RWPE2 (cell line): ENCODE data around the gene ACOX2.

Experiments
- ATAC-seq: fragments of 200-7000 bp; cut with Tn5 transposase; 3 replicates; pipeline ENCODE4 v1.9.1; 2021; ENCODE audit warnings: low read depth
- DNase-seq: peaks from one replicate; pipeline ENCODE4 v3.0.0-alpha.2; 2020; ENCODE audit warnings: low spot score
- H3K27ac ChIP-seq: fragments of 450-650 bp; 2 replicates; pipeline ENCODE4 v1.5.1; 2017; ENCODE audit warnings: mild to moderate bottlenecking; ENCODE audit not compliant: poor library complexity, severe bottlenecking
- H3K27me3 ChIP-seq: fragments of 250-450 bp; sonication (Bioruptor Pico); 2 replicates; pipeline ENCODE4 v1.5.1; 2021; ENCODE audit warnings: mild to moderate bottlenecking, moderate library complexity; ENCODE audit not compliant: insufficient read depth, poor library complexity, severe bottlenecking
- H3K36me3 ChIP-seq: fragments of 250-450 bp; sonication (Bioruptor Pico); 2 replicates; pipeline ENCODE4 v1.5.1; 2020; ENCODE audit warnings: low read depth, mild to moderate bottlenecking, moderate library complexity
- H3K4me1 ChIP-seq: fragments of 250-450 bp; sonication (Bioruptor Pico); 2 replicates; pipeline ENCODE4 v1.5.1; 2021; ENCODE audit warnings: mild to moderate bottlenecking, moderate library complexity; ENCODE audit not compliant: insufficient read depth, poor library complexity, severe bottlenecking
- H3K4me3 ChIP-seq: fragments of 250-450 bp; sonication (Bioruptor Pico); 2 replicates; pipeline ENCODE4 v1.5.1; 2021; ENCODE audit warnings: mild to moderate bottlenecking, moderate library complexity; ENCODE audit not compliant: severe bottlenecking
- H3K9me3 ChIP-seq: fragments of 250-450 bp; sonication (Bioruptor Pico); 2 replicates; pipeline ENCODE4 v1.5.1; 2021; ENCODE audit warnings: mild to moderate bottlenecking, moderate library complexity; ENCODE audit not compliant: severe bottlenecking
- TF ChIP-seq, protein P1 (sequence below): fragments of 450-650 bp; IDR thresholded peaks from one replicate; pipeline ENCODE4 v1.5.1; 2017; ENCODE audit warnings: mild to moderate bottlenecking, moderate library complexity; ENCODE audit not compliant: poor library complexity, severe bottlenecking

The ACOX2 gene

DNA sequence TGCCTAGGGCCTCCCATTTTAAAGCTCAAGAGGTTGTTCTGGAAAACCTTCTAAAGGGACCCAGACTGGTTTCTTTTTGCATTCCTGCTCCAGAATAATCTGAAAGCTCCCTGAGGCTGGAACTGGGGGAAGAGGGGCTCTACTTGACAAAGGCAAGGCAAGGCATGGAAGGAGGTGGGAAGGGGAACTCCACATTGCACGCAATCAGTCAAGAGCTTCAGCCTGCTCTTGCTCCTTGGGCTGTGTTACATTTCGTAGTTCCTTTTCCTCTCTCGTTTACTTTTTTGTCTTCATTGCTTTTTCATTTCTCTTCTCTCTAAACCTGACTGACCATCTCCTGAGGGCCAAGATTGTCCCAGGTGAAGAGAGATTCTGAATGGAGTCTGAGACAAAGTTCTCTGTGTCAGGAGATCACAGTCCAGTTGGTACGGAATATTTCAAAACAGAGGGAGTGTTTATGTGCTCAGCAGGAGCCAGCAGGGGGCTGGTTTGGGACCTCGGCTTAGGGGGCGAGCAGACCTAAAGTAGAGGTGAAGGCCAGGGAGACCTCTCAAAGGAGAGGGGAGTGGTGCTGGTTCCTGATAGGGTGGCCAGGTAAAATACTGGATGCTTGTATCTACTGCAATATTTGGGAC, 51.1 kb downstream of the ACOX2 start:
- Histone ChIP-seq H3K36me3 (no peaks in the 10 kb centered on the region), H3K27ac (no peak overlapping the region)
- ATAC-seq = no peak

DNA sequence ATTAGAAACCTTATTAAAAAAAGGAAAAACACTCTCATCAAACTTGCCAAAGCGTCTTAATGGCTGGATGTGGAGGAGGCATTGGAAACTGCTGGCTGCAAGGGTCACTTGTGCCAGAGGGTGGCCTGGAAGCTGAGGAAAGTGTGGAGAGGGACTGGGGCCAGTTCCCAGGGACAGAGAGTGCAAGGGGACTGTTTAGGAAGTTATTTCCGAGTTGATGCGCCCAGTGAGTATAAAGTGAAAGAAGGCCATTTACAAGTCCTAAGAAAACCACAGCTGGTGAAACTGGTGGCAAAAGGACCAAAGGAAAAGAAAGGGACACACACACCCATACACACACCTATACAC, 52.3 kb downstream of the ACOX2 start:
- DNase-seq = no peak
- H3K36me3 ChIP-seq = no peaks in the 10 kb centered on the region
- H3K9me3 ChIP-seq = no peaks in the 10 kb centered on the region
- no peak for ATAC-seq
- H3K4me3 ChIP-seq = no peak overlapping the region
- TF ChIP-seq, protein P1, sequence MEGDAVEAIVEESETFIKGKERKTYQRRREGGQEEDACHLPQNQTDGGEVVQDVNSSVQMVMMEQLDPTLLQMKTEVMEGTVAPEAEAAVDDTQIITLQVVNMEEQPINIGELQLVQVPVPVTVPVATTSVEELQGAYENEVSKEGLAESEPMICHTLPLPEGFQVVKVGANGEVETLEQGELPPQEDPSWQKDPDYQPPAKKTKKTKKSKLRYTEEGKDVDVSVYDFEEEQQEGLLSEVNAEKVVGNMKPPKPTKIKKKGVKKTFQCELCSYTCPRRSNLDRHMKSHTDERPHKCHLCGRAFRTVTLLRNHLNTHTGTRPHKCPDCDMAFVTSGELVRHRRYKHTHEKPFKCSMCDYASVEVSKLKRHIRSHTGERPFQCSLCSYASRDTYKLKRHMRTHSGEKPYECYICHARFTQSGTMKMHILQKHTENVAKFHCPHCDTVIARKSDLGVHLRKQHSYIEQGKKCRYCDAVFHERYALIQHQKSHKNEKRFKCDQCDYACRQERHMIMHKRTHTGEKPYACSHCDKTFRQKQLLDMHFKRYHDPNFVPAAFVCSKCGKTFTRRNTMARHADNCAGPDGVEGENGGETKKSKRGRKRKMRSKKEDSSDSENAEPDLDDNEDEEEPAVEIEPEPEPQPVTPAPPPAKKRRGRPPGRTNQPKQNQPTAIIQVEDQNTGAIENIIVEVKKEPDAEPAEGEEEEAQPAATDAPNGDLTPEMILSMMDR = no peak
- H3K27me3 ChIP-seq = no peaks in the 10 kb centered on the region
- H3K27ac ChIP-seq = no peak overlapping the region
- H3K4me1 ChIP-seq = peaks cover 5% of the 10 kb centered on the region

More for the DNA sequence above, 51.1 kb downstream of the ACOX2 start:
- peaks cover 5% of the 10 kb centered on the region for H3K4me1 ChIP-seq
- no peaks in the 10 kb centered on the region for H3K9me3 ChIP-seq
- H3K4me3 ChIP-seq = no peak overlapping the region
- TF ChIP-seq, protein P1 = no peak
- H3K27me3 ChIP-seq = no peaks in the 10 kb centered on the region
- no peak for DNase-seq

DNA sequence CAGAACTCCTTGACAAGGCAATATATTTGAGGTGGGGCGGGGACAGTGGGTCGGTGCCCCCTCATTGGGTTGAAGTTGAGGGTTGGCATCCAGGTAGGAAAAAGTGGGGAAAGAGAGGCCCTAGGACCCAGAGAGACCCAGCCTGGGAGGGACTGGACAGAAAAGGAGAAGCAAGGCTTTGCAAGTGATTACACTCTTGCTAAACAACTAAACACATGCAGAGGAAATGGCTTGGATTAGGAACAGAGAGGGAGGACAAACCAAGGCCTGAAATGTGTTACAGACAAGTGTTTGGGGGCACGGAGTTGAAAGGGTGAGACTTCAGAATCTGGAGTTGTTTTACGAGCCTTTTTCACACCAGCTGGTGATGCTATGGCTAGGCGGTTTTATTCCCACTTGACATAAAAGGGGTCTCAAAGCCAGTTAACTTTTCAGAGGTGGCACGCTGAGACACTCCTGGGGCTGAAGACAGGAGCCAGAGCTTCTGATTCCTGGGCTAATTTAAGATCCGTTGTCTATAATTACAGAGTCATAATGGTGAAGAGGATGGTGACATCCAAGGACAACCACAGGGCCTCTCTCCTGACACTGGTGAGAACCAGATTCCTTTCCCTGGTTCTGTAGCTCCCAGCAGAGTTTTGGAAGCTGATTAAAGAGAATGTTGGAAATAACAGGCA, 52.8 kb downstream of the ACOX2 start:
- H3K9me3 ChIP-seq = no peaks in the 10 kb centered on the region
- peaks cover 5% of the 10 kb centered on the region for H3K4me1 ChIP-seq
- H3K27me3 ChIP-seq = no peaks in the 10 kb centered on the region
- no peak for DNase-seq
- H3K27ac ChIP-seq = no peak overlapping the region
- TF ChIP-seq, protein P1 = no peak
- no peaks in the 10 kb centered on the region for H3K36me3 ChIP-seq
- no peak overlapping the region for H3K4me3 ChIP-seq
- ATAC-seq = no peak

DNA sequence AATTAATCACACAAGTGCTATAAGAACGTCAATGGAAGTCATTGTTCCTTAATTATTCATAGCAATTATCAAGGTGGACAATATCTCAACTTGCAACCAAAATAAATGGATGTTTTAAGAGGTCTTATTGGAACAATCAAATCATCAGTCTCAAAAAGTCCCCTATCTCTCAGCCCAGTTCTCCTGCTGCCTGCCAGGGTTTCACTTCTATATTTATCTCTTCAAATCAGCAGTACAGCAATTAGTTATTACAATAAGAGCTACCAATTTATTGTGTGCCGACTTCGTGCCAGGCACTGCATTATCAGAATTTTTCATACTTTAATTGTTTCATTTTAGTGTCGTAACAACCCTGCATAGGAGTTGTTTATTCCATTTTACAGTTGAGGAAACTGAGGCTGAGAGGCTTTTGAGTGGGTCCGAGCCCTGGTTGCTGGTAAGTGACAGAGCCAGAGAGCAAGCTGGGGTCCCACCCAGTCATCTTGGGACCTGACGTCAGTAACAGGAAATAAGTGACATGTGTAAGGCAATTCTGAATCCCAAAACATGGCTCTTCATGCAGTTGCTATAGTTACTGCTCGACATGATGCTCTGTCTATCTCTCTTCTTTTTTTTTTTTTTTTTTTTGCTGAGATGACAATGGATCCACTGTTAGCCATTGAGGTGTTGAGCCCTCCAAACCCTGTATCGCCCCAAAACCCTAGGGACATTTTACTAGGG, 53.9 kb downstream of the ACOX2 start:
- ATAC-seq = no peak
- Histone ChIP-seq H3K4me3 (no peak overlapping the region), H3K27ac (no peak overlapping the region), H3K36me3 (no peaks in the 10 kb centered on the region), H3K27me3 (no peaks in the 10 kb centered on the region), H3K9me3 (no peaks in the 10 kb centered on the region), H3K4me1 (peaks cover 5% of the 10 kb centered on the region)
- DNase-seq = no peak
- TF ChIP-seq, protein P1 = no peak

DNA sequence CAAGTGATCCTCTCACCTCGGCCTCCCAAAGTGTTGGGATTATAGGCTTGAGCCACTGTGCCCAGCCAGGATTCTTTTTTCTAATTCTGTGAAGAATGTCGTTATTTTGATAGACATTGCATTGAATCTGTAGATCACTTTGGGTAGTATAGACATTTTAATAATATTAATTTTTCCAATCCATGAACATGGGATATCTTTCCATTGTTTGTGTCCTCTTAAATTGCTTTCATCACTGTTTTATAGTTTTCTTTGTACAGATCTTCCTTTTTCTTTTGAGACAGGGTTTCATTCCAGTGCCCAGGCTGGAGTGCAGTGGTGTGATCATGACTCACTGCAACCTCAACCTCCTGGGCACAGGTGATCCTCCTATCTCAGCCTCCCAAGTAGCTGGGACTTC, 56.7 kb downstream of the ACOX2 start:
- no peak overlapping the region for H3K27ac ChIP-seq
- no peak for ATAC-seq
- no peaks in the 10 kb centered on the region for H3K9me3 ChIP-seq
- no peaks in the 10 kb centered on the region for H3K27me3 ChIP-seq
- no peaks in the 10 kb centered on the region for H3K4me1 ChIP-seq
- no peaks in the 10 kb centered on the region for H3K36me3 ChIP-seq
- no peak overlapping the region for H3K4me3 ChIP-seq
- DNase-seq = no peak
- TF ChIP-seq, protein P1 = no peak
